ENCODE data around the gene ACSL3. TPM values are rescaled to one million over a fixed set of nuclear protein-coding genes. Genes with fewer than 3 reads are reported as not detected.

The ACSL3 gene
- total and polyA plus RNA-seq, 4 donors, result 22.2 to 154 (median 59.2) TPM

DNA sequence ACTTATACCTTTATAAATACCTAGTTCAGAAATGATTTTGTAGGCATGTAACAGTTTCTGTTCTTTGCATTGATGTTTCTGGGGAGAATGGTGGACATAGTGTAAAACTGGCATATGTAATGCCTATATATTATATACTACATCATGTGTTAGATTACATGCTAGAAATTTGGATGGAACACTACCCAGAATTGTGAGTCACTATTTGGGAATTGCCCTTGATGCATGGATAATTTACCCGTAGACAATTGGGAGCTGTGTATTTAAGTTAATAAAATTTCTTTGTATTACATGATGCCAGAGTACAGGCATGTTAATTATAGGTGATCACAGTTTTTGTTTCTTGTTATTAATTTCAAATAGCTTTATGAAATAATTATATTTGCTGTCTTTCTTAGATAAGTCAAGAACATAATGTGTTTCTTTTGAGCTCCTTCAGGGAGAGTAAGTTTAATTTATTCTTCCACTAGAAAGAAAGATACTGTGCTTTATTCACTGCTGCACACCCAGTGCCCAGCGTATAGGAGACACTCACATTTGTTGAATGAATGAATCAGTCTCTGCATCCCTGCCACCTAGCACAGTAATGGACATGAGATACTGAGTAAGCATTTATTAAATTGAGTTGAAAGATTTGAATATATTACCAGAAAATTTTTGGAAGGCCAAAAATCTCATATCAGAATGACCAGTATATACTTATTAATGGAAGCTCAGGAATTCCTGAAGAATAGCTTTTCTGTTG lies 16.9 kb downstream of the ACSL3 start:
- Histone ChIP-seq H3K36me3 (ENCODE audit: control insufficient read depth in 4 of 4, insufficient read depth in 4 of 4, low read length in 4 of 4) (peaks cover 0 to 2% (median 0%) of the 10 kb centered on the region in 4 donors), H3K27ac (ENCODE audit: low read depth in 1 of 2, low read length in 1 of 2) (no peak overlapping the region), H3K4me3 (no peak overlapping the region), H3K4me1 (ENCODE audit: control insufficient read depth in 5 of 5, insufficient read depth in 5 of 5, low read length in 5 of 5) (peaks cover 0 to 22% (median 8%) of the 10 kb centered on the region in 5 donors), H3K27me3 (ENCODE audit: control insufficient read depth in 3 of 3, insufficient read depth in 3 of 3, low read length in 2 of 3) (no peaks in the 10 kb centered on the region), H3K9me3 (ENCODE audit: control insufficient read depth in 4 of 4, insufficient read depth in 3 of 4, low read length in 3 of 4) (no peaks in the 10 kb centered on the region), H3K9ac (ENCODE audit: insufficient read depth in 1 of 2, low read length in 2 of 2) (no peak overlapping the region)
- no peak for ATAC-seq (ENCODE audit: insufficient read depth, low FRiP score)
- no peak for DNase-seq
- WGBS, 2 donors, result 84 to 91% methylated on average over 2 of the region's 2 CpGs
- TF ChIP-seq, protein P1, sequence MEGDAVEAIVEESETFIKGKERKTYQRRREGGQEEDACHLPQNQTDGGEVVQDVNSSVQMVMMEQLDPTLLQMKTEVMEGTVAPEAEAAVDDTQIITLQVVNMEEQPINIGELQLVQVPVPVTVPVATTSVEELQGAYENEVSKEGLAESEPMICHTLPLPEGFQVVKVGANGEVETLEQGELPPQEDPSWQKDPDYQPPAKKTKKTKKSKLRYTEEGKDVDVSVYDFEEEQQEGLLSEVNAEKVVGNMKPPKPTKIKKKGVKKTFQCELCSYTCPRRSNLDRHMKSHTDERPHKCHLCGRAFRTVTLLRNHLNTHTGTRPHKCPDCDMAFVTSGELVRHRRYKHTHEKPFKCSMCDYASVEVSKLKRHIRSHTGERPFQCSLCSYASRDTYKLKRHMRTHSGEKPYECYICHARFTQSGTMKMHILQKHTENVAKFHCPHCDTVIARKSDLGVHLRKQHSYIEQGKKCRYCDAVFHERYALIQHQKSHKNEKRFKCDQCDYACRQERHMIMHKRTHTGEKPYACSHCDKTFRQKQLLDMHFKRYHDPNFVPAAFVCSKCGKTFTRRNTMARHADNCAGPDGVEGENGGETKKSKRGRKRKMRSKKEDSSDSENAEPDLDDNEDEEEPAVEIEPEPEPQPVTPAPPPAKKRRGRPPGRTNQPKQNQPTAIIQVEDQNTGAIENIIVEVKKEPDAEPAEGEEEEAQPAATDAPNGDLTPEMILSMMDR (IDR thresholded peaks at IDR 0.05; ENCODE audit: control extremely low read depth, extremely low read depth), result no peak

DNA sequence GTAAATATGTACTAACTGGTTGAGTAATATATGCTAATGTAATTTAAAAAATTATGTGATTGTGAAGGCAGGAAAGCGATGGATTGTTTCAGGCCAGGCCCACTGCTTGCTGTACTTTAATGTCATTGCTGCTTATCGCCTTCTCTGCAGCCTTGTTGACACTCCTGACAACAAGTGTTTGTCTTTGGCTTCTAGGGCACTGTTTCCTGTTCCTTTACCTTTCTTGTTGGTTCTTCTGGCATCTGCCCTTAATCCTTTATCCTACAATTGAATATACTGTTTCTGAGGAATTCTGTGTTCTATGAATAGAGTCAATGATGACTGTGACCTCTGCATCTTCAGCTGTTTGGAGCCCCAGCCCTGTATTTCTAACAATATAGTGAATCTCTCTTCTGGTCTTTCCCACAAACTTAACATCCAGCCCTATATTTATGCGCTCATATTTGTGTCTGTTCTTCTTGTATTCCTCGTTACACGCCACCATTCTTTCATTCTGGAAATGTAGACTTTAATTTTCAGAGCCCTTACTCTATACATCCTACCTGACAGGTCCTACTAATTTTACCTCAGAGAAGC lies 17.6 kb downstream of the ACSL3 start:
- DNase-seq (no peak), ATAC-seq (ENCODE audit: insufficient read depth, low FRiP score) (peak; percentile 48)

DNA sequence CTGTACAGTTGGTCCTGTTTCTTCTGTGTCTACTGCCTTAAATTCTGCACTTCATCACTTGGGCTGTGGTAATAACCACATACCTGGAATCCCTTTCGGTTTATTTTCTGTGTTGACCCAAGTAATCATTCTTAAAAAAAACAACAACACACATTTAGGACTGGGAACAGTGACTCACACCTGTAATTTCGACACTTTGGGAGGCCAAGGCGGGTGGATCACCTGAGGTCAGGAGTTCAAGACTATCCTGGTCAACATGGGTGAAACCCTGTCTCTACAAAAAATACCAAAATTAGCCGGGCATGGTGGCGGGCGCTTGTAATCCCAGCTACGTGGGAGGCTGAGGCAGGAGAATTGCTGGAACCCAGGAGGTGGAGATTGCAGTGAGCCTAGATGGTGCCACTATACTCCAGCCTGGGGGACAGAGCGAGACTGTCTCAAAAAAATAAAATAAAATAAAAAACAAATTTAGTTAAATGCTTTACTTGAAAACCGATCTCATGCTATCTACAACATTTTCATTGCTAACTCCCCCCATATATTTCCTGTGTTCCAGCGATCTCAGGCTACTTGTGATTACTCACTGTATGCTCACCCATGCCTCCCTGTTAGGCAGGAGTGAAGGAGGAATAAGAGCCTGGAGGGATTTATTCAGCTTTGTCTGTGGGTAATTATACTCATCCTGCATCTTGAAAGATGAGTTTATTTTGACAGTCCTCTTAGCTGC lies 18.2 kb downstream of the ACSL3 start:
- Histone ChIP-seq H3K27ac (ENCODE audit: low read depth in 1 of 2, low read length in 1 of 2) (peak overlapping the region in 1 of 2 donors; percentile 22), H3K4me3 (no peak overlapping the region), H3K27me3 (ENCODE audit: control insufficient read depth in 3 of 3, insufficient read depth in 3 of 3, low read length in 2 of 3) (no peaks in the 10 kb centered on the region), H3K9me3 (ENCODE audit: control insufficient read depth in 4 of 4, insufficient read depth in 3 of 4, low read length in 3 of 4) (no peaks in the 10 kb centered on the region), H3K36me3 (ENCODE audit: control insufficient read depth in 4 of 4, insufficient read depth in 4 of 4, low read length in 4 of 4) (peaks cover 0 to 2% (median 0%) of the 10 kb centered on the region in 4 donors), H3K4me1 (ENCODE audit: control insufficient read depth in 5 of 5, insufficient read depth in 5 of 5, low read length in 5 of 5) (peaks cover 3 to 22% (median 8%) of the 10 kb centered on the region in 5 donors), H3K9ac (ENCODE audit: insufficient read depth in 1 of 2, low read length in 2 of 2) (no peak overlapping the region)
- no peak for ATAC-seq (ENCODE audit: insufficient read depth, low FRiP score)
- TF ChIP-seq, protein P1 (IDR thresholded peaks at IDR 0.05; ENCODE audit: control extremely low read depth, extremely low read depth), result no peak
- WGBS, 2 donors, result 77 to 83% methylated on average over 10 of the region's 10 CpGs
- no peak for DNase-seq

More for the DNA sequence above, 17.6 kb downstream of the ACSL3 start:
- H3K27ac ChIP-seq (ENCODE audit: low read depth in 1 of 2, low read length in 1 of 2), result peak overlapping the region in 1 of 2 donors; percentile 14
- WGBS, 2 donors, result 73 to 83% methylated on average over 5 of the region's 5 CpGs
- H3K9ac ChIP-seq (ENCODE audit: insufficient read depth in 1 of 2, low read length in 2 of 2), result no peak overlapping the region
- peaks cover 0 to 2% (median 0%) of the 10 kb centered on the region in 4 donors for H3K36me3 ChIP-seq (ENCODE audit: control insufficient read depth in 4 of 4, insufficient read depth in 4 of 4, low read length in 4 of 4)
- no peaks in the 10 kb centered on the region for H3K27me3 ChIP-seq (ENCODE audit: control insufficient read depth in 3 of 3, insufficient read depth in 3 of 3, low read length in 2 of 3)
- H3K4me3 ChIP-seq, result no peak overlapping the region
- peaks cover 0 to 22% (median 8%) of the 10 kb centered on the region in 5 donors for H3K4me1 ChIP-seq (ENCODE audit: control insufficient read depth in 5 of 5, insufficient read depth in 5 of 5, low read length in 5 of 5)
- TF ChIP-seq, protein P1 (IDR thresholded peaks at IDR 0.05; ENCODE audit: control extremely low read depth, extremely low read depth), result no peak
- no peaks in the 10 kb centered on the region for H3K9me3 ChIP-seq (ENCODE audit: control insufficient read depth in 4 of 4, insufficient read depth in 3 of 4, low read length in 3 of 4)

All from lung (tissue), 12 donors.